ENCODE data around the gene GTPBP1.

Gene GTPBP1

GRCh38 chr22:38742176-38742942 is 36.6 kb downstream of the GTPBP1 start:
- DNase-seq = no peak

DNA sequence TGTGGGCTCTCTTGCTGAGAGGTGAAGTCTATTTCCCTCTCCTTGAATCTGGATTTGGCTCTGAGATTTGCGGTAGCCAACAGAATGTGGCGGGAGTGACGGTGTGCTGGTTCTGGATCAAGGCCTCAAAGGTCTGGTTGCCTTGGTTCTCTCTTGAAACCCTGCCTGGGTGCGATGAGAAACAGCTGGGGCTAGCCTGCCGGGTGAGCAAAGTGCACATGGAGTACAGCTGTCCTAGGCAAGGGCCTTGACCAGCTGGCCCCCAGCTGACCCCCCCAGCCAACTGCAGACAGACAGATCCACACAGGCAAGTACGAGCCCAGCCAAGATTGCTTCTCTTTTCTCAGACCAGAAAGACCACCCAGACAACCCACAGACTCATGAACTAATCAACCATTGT is 39.2 kb downstream of the GTPBP1 start:
- no peak for DNase-seq

- DNase-seq = no peak
Measured at GRCh38 chr22:38745676-38746460, 40.1 kb downstream of the GTPBP1 start.

GRCh38 chr22:38748487-38749136 is 42.9 kb downstream of the GTPBP1 start:
- no peak for DNase-seq

- no peak for DNase-seq
Measured at GRCh38 chr22:38750104-38750503, 44.4 kb downstream of the GTPBP1 start.

GRCh38 chr22:38750638-38751037 is 44.9 kb downstream of the GTPBP1 start:
- no peak for DNase-seq

GRCh38 chr22:38751066-38751421 is 45.3 kb downstream of the GTPBP1 start:
- no peak for DNase-seq

DNA sequence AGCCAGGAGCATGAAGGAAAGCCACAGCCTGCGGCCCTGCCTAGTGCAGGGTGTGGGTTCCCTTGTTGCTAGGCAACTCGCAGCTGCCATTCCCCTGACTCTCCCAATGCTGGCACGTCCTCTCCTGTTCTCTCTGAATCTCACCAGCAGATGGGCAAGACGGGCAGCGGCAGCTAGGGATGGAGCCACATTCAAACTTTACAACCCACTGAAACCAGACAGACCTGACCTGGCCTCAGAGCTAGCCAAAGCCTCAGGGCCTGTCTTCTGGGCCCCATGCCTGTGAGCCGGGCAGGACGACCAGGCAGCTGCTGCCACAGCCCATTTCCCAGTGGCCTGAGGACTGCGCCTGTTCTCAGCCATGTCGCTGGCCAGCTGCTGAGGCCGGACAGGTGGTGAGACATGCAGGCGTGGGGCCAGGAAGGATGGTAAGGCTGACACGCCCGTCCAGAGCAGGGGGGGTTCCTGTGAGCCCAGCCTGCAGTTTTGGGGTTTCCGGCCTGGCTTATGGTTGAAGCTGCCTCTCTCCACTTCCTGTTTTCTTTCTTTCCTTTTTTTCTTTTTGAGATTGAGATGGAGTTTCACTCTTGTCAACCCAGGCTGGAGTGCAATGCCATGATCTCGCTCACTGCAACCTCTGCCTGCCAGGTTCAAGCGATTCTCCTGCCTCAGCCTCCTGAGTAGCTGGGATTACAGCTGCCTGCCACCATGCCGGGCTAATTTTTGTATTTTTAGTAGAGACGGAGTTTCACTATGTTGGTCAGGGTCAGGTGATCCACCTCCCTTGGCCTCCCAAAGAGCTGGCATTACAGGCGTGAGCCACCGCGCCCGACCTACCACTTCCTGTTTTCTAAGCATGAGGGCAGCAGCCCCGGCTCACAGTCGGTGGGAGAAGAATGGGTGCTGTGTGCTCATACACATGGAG is 45.9 kb downstream of the GTPBP1 start:
- peak; percentile 59 to 64 for DNase-seq

- DNase-seq = no peak
Measured at GRCh38 chr22:38753948-38754750, 48.4 kb downstream of the GTPBP1 start.

- peak; percentile 82 to 88 for DNase-seq
Measured at GRCh38 chr22:38754751-38755154, 49.0 kb downstream of the GTPBP1 start.

- DNase-seq = peak; percentile 94 to 95
Measured at GRCh38 chr22:38755155-38755910, 49.6 kb downstream of the GTPBP1 start.

DNA sequence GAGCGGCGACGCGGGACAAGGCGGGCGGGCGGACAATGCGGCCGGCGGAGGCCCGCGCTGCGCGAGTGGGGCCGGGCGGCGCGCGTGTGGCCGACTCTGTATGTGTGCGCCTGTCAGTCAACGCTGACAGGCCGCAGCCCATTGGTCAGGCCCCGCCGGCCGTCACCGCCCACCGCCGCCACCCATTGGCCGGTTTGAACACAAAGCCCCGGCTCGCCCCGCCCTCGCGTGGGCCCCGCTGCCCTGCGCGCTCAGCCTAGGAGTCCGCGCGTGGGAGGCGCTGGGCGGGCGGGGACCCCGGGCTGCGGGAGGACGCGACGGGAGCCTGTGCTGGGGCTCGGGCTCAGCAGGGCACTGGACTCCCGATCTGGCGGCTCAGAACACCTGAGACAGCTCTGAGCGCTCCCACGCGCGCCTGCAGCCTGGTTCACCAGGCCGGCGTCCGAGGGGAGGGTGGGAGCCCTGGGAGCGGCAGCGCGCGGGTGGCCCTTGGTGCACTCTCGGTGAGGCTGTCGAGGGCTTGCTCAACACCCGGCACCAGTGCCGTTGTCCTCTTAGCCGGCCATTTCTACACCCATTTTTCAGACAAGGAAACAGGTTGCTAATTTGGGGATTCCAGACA is 50.3 kb downstream of the GTPBP1 start, which contains the start of gene SUN2:
Gene SUN2, minus strand, starts transcription at position 88 of the 622 bp plus-strand sequence. CDS start 3,370 bp downstream, outside the sequence.
- peak; percentile 94 to 97 for DNase-seq

GRCh38 chr22:38756711-38757463 is 51.1 kb downstream of the GTPBP1 start:
- peak; percentile 33 to 36 for DNase-seq

DNA sequence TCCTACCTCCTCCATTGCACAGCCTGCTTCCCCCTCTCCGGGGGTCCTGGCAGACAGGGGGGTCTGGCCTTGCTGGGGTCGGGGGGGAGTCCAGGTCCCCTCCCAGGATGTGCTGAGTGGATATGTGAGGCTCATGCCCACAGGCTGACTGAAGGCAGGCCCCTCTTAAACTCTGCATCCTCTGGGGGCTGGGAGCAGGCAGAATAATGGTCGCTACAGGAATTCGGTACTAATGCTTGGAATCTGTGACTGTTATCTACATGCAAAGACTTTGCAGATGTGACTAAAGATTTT is 51.7 kb downstream of the GTPBP1 start:
- DNase-seq = no peak

DNA sequence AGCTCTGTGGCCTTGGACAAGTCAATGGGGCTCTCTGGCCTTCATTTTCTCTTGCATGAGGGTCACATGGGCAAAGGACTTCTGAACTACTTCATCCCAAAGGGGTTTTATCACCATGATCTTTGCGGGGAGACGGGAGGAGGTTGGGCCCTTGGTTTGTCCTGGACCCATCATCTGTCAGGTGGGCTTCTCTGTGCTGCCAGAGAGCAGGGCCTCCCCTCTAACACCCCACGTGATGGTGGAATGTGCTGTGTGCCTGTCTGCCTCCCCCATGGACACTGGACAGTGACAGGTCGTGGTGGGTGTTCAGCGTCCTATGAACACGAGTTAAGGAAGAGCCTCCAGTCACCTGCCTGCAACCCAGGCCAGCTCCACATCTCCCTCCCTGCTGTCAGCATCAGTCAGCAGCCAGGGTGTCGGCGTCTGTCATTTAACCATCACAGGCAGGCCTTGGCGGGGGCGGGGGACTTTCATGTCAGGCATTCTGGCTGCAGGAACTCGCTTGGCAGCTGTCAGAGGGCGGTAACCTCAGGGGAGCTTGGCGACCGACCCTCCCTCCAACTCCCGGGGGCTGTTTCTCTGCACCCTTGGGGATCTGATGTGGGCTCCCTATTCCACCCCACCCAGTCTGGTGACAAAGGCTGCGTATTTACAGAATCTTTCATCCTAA is 52.7 kb downstream of the GTPBP1 start:
- peak in 1 of 2 donors; percentile 40 for DNase-seq

GRCh38 chr22:38759005-38759404 is 53.3 kb downstream of the GTPBP1 start:
- no peak for DNase-seq

- no peak for DNase-seq
Measured at GRCh38 chr22:38760477-38761201, 54.9 kb downstream of the GTPBP1 start.

All from inflammatory macrophage treated with lipopolysaccharide for 1 hour (primary cell).